ENCODE measurements around the gene SH2B3.

The SH2B3 gene

DNA sequence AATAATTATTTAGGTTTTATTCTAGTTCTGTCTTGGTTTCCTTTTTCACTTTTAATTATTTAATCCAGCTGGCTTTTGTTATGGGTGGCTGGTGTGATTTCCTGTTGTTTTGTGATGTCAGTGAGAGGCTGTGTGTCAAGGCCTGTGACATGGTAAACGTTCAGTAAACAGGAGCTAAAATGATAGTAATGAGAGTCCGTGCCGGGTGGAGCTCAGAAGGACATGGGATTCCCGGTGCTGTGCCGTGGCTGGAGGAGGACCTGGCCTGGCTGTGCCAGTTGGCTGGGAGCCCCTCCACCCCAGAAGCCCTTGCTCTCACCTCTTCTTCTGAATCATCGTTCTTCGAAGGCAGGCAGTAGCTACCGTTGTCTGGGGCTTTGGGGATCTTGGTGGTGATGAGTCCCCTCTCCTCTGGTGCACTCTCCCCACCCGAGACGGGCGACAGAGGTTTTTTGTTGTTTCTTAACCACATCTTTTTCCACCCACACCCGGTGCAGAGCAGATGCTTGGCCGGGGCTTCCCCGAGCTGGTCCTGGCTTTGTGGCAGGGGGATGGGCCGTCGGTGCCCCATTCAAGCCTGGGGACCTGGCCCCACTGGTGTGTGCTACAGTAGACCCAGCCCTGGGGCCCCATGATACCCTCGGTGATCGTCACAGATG, 29.1 kb downstream of the SH2B3 start:
- Histone ChIP-seq H2AFZ (no peak overlapping the region), H3K4me1 (peaks cover 4% of the 10 kb centered on the region), H3K27me3 (ENCODE audit: control insufficient read depth, insufficient read depth, low read length) (no peaks in the 10 kb centered on the region), H3K9ac (no peak overlapping the region), H3K79me2 (peaks cover 5% of the 10 kb centered on the region), H3K4me3 (ENCODE audit: low read depth, low read length) (no peak overlapping the region), H3K27ac (peak overlapping the region; percentile 62), H3K9me3 (ENCODE audit: control insufficient read depth, low read length) (no peaks in the 10 kb centered on the region), H3K4me2 (ENCODE audit: low read length) (no peak overlapping the region), H3K36me3 (ENCODE audit: control insufficient read depth, insufficient read depth, low read length) (no peaks in the 10 kb centered on the region)
- TF ChIP-seq, protein P1, sequence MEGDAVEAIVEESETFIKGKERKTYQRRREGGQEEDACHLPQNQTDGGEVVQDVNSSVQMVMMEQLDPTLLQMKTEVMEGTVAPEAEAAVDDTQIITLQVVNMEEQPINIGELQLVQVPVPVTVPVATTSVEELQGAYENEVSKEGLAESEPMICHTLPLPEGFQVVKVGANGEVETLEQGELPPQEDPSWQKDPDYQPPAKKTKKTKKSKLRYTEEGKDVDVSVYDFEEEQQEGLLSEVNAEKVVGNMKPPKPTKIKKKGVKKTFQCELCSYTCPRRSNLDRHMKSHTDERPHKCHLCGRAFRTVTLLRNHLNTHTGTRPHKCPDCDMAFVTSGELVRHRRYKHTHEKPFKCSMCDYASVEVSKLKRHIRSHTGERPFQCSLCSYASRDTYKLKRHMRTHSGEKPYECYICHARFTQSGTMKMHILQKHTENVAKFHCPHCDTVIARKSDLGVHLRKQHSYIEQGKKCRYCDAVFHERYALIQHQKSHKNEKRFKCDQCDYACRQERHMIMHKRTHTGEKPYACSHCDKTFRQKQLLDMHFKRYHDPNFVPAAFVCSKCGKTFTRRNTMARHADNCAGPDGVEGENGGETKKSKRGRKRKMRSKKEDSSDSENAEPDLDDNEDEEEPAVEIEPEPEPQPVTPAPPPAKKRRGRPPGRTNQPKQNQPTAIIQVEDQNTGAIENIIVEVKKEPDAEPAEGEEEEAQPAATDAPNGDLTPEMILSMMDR (IDR thresholded peaks at IDR 0.05): no peak

DNA sequence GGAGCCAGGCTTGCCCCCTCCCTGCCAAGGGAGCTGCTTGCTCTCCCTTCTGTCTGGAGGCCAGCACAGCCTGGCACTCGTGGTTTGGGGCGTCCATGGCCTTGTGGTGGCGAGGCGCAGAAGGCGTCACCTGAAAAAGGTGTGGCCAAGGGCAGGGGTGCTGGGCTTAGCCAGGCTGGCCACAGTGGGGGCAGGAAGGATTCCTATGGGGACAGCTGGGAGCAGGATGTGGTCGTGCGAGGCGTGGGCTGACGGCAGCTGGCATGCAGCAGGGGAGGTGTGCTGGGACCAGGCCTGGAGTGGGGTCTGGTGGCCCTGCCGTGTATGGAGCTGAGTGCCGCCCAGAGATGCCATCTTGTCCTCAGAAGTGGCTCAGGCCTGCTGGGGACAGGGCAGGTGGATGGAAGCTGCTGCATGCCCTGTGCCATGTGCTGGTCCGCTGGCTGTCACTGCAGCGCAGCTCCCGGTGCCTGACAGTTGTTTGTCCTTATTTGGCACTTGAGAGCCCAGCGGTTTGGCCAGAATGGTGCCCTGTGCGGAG, 30.0 kb downstream of the SH2B3 start:
- TF ChIP-seq, protein P1 (IDR thresholded peaks at IDR 0.05): no peak
- H3K9ac ChIP-seq: no peak overlapping the region
- no peaks in the 10 kb centered on the region for H3K27me3 ChIP-seq (ENCODE audit: control insufficient read depth, insufficient read depth, low read length)
- H3K4me2 ChIP-seq (ENCODE audit: low read length): no peak overlapping the region
- H3K36me3 ChIP-seq (ENCODE audit: control insufficient read depth, insufficient read depth, low read length): no peaks in the 10 kb centered on the region
- peak overlapping the region; percentile 62 for H3K27ac ChIP-seq
- H3K79me2 ChIP-seq: peaks cover 6% of the 10 kb centered on the region
- H3K4me3 ChIP-seq (ENCODE audit: low read depth, low read length): no peak overlapping the region
- H3K9me3 ChIP-seq (ENCODE audit: control insufficient read depth, low read length): no peaks in the 10 kb centered on the region
- peaks cover 4% of the 10 kb centered on the region for H3K4me1 ChIP-seq
- H2AFZ ChIP-seq: no peak overlapping the region

DNA sequence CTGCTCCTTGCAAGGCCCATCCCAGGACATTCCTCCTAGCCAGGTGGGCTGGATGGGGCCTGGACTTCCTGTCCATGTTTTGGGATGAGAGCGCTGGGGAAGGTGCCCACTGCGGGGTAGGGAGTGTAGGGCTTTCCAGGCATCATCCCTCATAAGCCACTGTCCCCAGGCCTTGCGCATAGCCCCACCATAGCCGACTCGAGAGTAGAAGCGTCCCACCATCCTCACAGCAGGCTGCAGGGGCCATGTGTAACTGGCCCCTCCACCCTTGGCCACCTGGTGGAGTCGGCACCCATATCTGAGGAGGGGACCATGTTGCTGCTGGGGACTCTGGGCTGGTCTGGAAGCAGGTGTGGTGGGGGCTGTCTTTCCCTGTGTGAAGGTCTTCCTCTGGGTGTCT, 30.5 kb downstream of the SH2B3 start:
- Histone ChIP-seq H3K9me3 (ENCODE audit: control insufficient read depth, low read length) (no peaks in the 10 kb centered on the region), H3K27me3 (ENCODE audit: control insufficient read depth, insufficient read depth, low read length) (no peaks in the 10 kb centered on the region), H3K4me3 (ENCODE audit: low read depth, low read length) (no peak overlapping the region), H3K27ac (no peak overlapping the region), H3K79me2 (peaks cover 7% of the 10 kb centered on the region), H3K4me1 (peaks cover 4% of the 10 kb centered on the region), H3K36me3 (ENCODE audit: control insufficient read depth, insufficient read depth, low read length) (no peaks in the 10 kb centered on the region), H3K9ac (no peak overlapping the region), H2AFZ (no peak overlapping the region), H3K4me2 (ENCODE audit: low read length) (no peak overlapping the region)
- TF ChIP-seq, protein P1 (IDR thresholded peaks at IDR 0.05): no peak

DNA sequence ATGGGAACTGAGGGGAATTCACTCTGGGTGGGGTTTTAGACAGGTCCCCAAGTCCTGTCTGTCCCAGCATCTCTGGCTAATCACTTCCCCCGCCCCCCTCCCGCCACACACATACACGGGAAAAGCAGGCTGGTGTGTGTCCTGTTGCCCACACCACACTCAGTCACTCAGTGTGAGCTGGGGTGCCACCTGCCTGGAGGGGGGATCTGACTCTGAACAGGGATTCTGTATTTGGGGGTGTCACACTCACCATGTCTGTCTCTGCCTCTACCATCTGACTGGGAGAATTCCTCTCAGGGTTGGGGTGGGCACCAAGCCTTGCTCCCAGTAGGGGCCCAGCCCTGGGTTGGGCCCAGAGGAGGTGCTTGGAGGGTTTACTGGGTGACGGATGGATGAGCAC, 31.1 kb downstream of the SH2B3 start:
- Histone ChIP-seq H3K4me2 (ENCODE audit: low read length) (no peak overlapping the region), H3K27ac (no peak overlapping the region), H2AFZ (no peak overlapping the region), H3K9ac (no peak overlapping the region), H3K79me2 (peaks cover 7% of the 10 kb centered on the region), H3K9me3 (ENCODE audit: control insufficient read depth, low read length) (no peaks in the 10 kb centered on the region), H3K4me1 (peaks cover 4% of the 10 kb centered on the region), H3K27me3 (ENCODE audit: control insufficient read depth, insufficient read depth, low read length) (no peaks in the 10 kb centered on the region), H3K4me3 (ENCODE audit: low read depth, low read length) (no peak overlapping the region), H3K36me3 (ENCODE audit: control insufficient read depth, insufficient read depth, low read length) (no peaks in the 10 kb centered on the region)
- TF ChIP-seq, protein P1 (IDR thresholded peaks at IDR 0.05): no peak

Data from parathyroid adenoma (tissue), 2 donors.